ENCODE results near the gene NCAPD2. TPM values are rescaled to one million over a fixed set of nuclear protein-coding genes. Genes with fewer than 3 reads are reported as not detected.

Gene NCAPD2
- total and polyA plus RNA-seq, 2 donors: 18.8 to 69.6 TPM

DNA sequence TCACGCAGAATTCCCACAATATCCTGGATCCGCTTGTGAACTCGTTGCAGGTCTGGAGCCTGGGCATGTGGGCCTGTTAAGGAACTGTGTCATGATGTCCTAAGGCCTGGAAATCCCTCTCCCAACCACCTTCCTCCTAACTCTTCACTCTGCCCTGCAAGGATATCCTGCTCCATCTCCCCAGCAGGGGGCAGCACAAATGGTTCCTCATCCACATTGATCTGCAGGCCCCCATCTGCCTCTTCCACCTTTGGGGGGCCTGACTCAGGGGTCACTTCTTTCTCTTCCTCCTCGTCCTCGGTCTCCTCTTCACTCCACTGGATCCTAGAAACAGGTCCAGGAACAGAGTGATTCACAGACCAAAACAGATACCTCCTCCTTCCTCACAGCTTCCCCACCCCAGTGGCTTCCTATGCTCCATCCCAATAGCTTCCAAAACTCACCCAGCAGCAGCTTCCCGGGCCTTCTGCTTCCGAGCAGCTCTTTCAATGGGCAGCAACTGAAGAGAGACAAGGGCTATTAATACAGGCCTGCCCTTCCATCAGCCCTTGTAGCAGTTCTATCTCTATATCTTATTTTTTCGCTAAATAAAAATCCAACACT, 69.6 kb downstream of the NCAPD2 start:
- peak in 3 of 9 donors; percentile 50 to 73 (median 66) for DNase-seq (ENCODE audit: low read depth in 6 of 9, low spot score in 9 of 9)
- H3K27ac ChIP-seq (ENCODE audit: low read depth in 1 of 2, low read length in 1 of 2): no peak overlapping the region
- H3K9me3 ChIP-seq (ENCODE audit: control insufficient read depth in 2 of 2, insufficient read depth in 1 of 2, low read length in 1 of 2): no peaks in the 10 kb centered on the region
- WGBS: 89% methylated on average over 8 of the region's 8 CpGs
- H3K4me1 ChIP-seq (ENCODE audit: control insufficient read depth in 2 of 2, insufficient read depth in 2 of 2, low read length in 2 of 2): peaks cover 0 to 9% of the 10 kb centered on the region in 2 donors
- no peak overlapping the region for H3K4me3 ChIP-seq (ENCODE audit: low read length in 2 of 2)
- no peaks in the 10 kb centered on the region for H3K27me3 ChIP-seq (ENCODE audit: control insufficient read depth in 2 of 2, insufficient read depth in 1 of 2, low read length in 1 of 2)
- peaks cover 54 to 69% of the 10 kb centered on the region in 2 donors for H3K36me3 ChIP-seq (ENCODE audit: control insufficient read depth in 2 of 2, insufficient read depth in 2 of 2, low read length in 1 of 2)

DNA sequence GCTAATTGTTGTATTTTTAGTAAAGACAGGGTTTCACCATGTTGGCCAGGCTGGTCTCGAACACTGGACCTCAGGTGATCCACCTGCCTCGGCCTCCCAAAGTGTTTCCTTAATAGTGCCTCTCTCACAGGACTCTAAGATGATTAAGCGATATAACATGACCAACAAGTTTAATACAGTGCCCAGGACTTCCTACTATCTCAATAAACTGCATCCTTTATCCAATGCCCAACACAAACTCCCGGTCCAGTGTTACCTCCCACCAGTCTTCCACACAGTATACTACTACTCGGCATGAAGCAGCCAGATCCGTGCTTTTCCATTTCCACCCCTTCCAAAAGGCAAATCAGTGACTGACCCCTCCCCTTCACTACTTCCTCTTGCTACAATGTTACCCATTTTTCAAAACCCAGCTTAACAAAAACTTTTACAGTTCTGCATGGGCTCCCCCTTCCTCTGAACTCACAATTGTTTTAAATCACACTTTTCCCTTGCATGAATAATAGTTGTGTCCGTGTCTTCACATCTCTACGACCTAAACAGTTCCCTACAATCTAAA, 73.3 kb downstream of the NCAPD2 start:
- H3K9me3 ChIP-seq (ENCODE audit: control insufficient read depth in 2 of 2, insufficient read depth in 1 of 2, low read length in 1 of 2): no peaks in the 10 kb centered on the region
- H3K27ac ChIP-seq (ENCODE audit: low read depth in 1 of 2, low read length in 1 of 2): no peak overlapping the region
- WGBS: 51% methylated on average over 8 of the region's 8 CpGs
- H3K36me3 ChIP-seq (ENCODE audit: control insufficient read depth in 2 of 2, insufficient read depth in 2 of 2, low read length in 1 of 2): peaks cover 43 to 67% of the 10 kb centered on the region in 2 donors
- H3K4me3 ChIP-seq (ENCODE audit: low read length in 2 of 2): peak overlapping the region; percentile 63 to 98
- DNase-seq (ENCODE audit: low read depth in 6 of 9, low spot score in 9 of 9): no peak
- H3K4me1 ChIP-seq (ENCODE audit: control insufficient read depth in 2 of 2, insufficient read depth in 2 of 2, low read length in 2 of 2): peaks cover 0 to 10% of the 10 kb centered on the region in 2 donors
- H3K27me3 ChIP-seq (ENCODE audit: control insufficient read depth in 2 of 2, insufficient read depth in 1 of 2, low read length in 1 of 2): no peaks in the 10 kb centered on the region

- no peak overlapping the region for H3K4me3 ChIP-seq (ENCODE audit: low read length in 2 of 2)
- WGBS: 96% methylated on average over 12 of the region's 12 CpGs
- H3K36me3 ChIP-seq (ENCODE audit: control insufficient read depth in 2 of 2, insufficient read depth in 2 of 2, low read length in 1 of 2): peaks cover 41 to 69% of the 10 kb centered on the region in 2 donors
- H3K27me3 ChIP-seq (ENCODE audit: control insufficient read depth in 2 of 2, insufficient read depth in 1 of 2, low read length in 1 of 2): no peaks in the 10 kb centered on the region
- H3K9me3 ChIP-seq (ENCODE audit: control insufficient read depth in 2 of 2, insufficient read depth in 1 of 2, low read length in 1 of 2): no peaks in the 10 kb centered on the region
- no peak overlapping the region for H3K27ac ChIP-seq (ENCODE audit: low read depth in 1 of 2, low read length in 1 of 2)
- H3K4me1 ChIP-seq (ENCODE audit: control insufficient read depth in 2 of 2, insufficient read depth in 2 of 2, low read length in 2 of 2): peaks cover 0 to 10% of the 10 kb centered on the region in 2 donors
- no peak for DNase-seq (ENCODE audit: low read depth in 6 of 9, low spot score in 9 of 9)
These were observed 75.4 kb downstream of the NCAPD2 start for GRCh38 chr12:6569312-6569711.

DNA sequence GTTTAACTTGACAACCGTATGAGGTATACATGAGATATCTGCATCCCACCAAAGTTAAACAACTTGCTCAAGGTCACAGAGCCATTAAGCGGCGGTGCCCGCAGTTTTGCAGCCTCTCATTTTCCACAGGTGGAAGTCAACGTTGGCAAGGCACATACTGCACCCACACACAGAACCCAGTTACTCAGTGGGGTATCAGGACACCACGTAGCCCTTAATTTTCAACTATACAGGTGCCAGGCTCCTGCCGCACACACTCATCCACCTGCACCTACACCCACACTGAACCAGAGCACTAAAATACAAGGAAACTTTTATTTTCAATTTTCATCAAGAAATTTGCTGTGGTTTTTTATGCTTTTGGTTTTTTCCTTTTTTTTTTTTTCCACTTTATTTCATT, 75.9 kb downstream of the NCAPD2 start:
- DNase-seq (ENCODE audit: low read depth in 6 of 9, low spot score in 9 of 9): no peak
- H3K4me3 ChIP-seq (ENCODE audit: low read length in 2 of 2): no peak overlapping the region
- 97% methylated on average over 7 of the region's 7 CpGs for WGBS
- H3K4me1 ChIP-seq (ENCODE audit: control insufficient read depth in 2 of 2, insufficient read depth in 2 of 2, low read length in 2 of 2): peaks cover 0 to 10% of the 10 kb centered on the region in 2 donors
- H3K36me3 ChIP-seq (ENCODE audit: control insufficient read depth in 2 of 2, insufficient read depth in 2 of 2, low read length in 1 of 2): peaks cover 46 to 72% of the 10 kb centered on the region in 2 donors
- no peak overlapping the region for H3K27ac ChIP-seq (ENCODE audit: low read depth in 1 of 2, low read length in 1 of 2)
- H3K9me3 ChIP-seq (ENCODE audit: control insufficient read depth in 2 of 2, insufficient read depth in 1 of 2, low read length in 1 of 2): no peaks in the 10 kb centered on the region
- no peaks in the 10 kb centered on the region for H3K27me3 ChIP-seq (ENCODE audit: control insufficient read depth in 2 of 2, insufficient read depth in 1 of 2, low read length in 1 of 2)

DNA sequence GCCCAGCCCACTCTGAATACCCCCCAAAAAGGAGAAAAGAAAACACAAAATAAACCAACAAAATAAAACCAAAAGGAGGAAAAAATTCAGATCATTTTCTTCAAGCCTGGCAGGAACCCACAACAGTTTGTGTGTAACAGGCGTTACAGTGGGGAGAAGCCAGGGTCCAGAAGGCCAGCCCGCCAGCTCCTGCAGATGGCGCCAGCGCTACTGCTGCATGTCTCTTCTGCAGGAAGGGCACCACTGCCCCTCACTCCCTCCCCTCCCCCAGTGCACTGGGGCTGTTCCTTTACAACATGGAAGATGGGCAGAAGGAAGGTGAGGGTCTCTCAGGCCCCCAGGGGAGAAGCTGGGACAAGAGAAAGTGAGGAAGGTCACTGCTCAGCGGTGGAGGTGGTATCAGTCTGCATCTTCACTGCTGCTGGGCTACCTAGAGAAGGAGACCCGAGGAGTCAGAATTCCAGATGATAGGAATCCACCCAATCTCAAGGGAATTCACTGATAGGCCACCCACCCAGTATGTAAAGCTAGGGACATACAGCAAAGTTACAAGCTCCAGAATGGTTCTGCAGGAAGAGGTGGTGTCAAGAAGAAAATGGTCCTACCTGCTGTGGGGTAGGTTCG, 76.5 kb downstream of the NCAPD2 start:
- peaks cover 52 to 73% of the 10 kb centered on the region in 2 donors for H3K36me3 ChIP-seq (ENCODE audit: control insufficient read depth in 2 of 2, insufficient read depth in 2 of 2, low read length in 1 of 2)
- H3K4me3 ChIP-seq (ENCODE audit: low read length in 2 of 2): no peak overlapping the region
- WGBS: 90% methylated on average over 7 of the region's 7 CpGs
- DNase-seq (ENCODE audit: low read depth in 6 of 9, low spot score in 9 of 9): peak in 5 of 9 donors; percentile 24 to 62 (median 49)
- H3K4me1 ChIP-seq (ENCODE audit: control insufficient read depth in 2 of 2, insufficient read depth in 2 of 2, low read length in 2 of 2): peaks cover 0 to 10% of the 10 kb centered on the region in 2 donors
- H3K9me3 ChIP-seq (ENCODE audit: control insufficient read depth in 2 of 2, insufficient read depth in 1 of 2, low read length in 1 of 2): no peaks in the 10 kb centered on the region
- H3K27me3 ChIP-seq (ENCODE audit: control insufficient read depth in 2 of 2, insufficient read depth in 1 of 2, low read length in 1 of 2): no peaks in the 10 kb centered on the region
- H3K27ac ChIP-seq (ENCODE audit: low read depth in 1 of 2, low read length in 1 of 2): peak overlapping the region in 1 of 2 donors; percentile 8

- Histone ChIP-seq H3K27ac (ENCODE audit: low read depth in 1 of 2, low read length in 1 of 2) (no peak overlapping the region), H3K4me3 (ENCODE audit: low read length in 2 of 2) (no peak overlapping the region), H3K36me3 (ENCODE audit: control insufficient read depth in 2 of 2, insufficient read depth in 2 of 2, low read length in 1 of 2) (peaks cover 68 to 86% of the 10 kb centered on the region in 2 donors), H3K4me1 (ENCODE audit: control insufficient read depth in 2 of 2, insufficient read depth in 2 of 2, low read length in 2 of 2) (peaks cover 0 to 4% of the 10 kb centered on the region in 2 donors), H3K9me3 (ENCODE audit: control insufficient read depth in 2 of 2, insufficient read depth in 1 of 2, low read length in 1 of 2) (no peaks in the 10 kb centered on the region), H3K27me3 (ENCODE audit: control insufficient read depth in 2 of 2, insufficient read depth in 1 of 2, low read length in 1 of 2) (no peaks in the 10 kb centered on the region)
- 98% methylated on average over 8 of the region's 8 CpGs for WGBS
- no peak for DNase-seq (ENCODE audit: low read depth in 6 of 9, low spot score in 9 of 9)
These were observed 79.1 kb downstream of the NCAPD2 start for GRCh38 chr12:6573001-6573400.

GRCh38 chr12:6574576-6575295, 80.8 kb downstream of the NCAPD2 start:
- Histone ChIP-seq H3K4me1 (ENCODE audit: control insufficient read depth in 2 of 2, insufficient read depth in 2 of 2, low read length in 2 of 2) (no peaks in the 10 kb centered on the region), H3K27ac (ENCODE audit: low read depth in 1 of 2, low read length in 1 of 2) (no peak overlapping the region), H3K36me3 (ENCODE audit: control insufficient read depth in 2 of 2, insufficient read depth in 2 of 2, low read length in 1 of 2) (peaks cover 78 to 90% of the 10 kb centered on the region in 2 donors), H3K4me3 (ENCODE audit: low read length in 2 of 2) (no peak overlapping the region), H3K9me3 (ENCODE audit: control insufficient read depth in 2 of 2, insufficient read depth in 1 of 2, low read length in 1 of 2) (no peaks in the 10 kb centered on the region), H3K27me3 (ENCODE audit: control insufficient read depth in 2 of 2, insufficient read depth in 1 of 2, low read length in 1 of 2) (no peaks in the 10 kb centered on the region)
- 97% methylated on average over 4 of the region's 4 CpGs for WGBS
- no peak for DNase-seq (ENCODE audit: low read depth in 6 of 9, low spot score in 9 of 9)

GRCh38 chr12:6575648-6576047, 81.7 kb downstream of the NCAPD2 start:
- Histone ChIP-seq H3K4me1 (ENCODE audit: control insufficient read depth in 2 of 2, insufficient read depth in 2 of 2, low read length in 2 of 2) (no peaks in the 10 kb centered on the region), H3K36me3 (ENCODE audit: control insufficient read depth in 2 of 2, insufficient read depth in 2 of 2, low read length in 1 of 2) (peaks cover 80 to 88% of the 10 kb centered on the region in 2 donors), H3K27ac (ENCODE audit: low read depth in 1 of 2, low read length in 1 of 2) (no peak overlapping the region), H3K27me3 (ENCODE audit: control insufficient read depth in 2 of 2, insufficient read depth in 1 of 2, low read length in 1 of 2) (no peaks in the 10 kb centered on the region), H3K9me3 (ENCODE audit: control insufficient read depth in 2 of 2, insufficient read depth in 1 of 2, low read length in 1 of 2) (no peaks in the 10 kb centered on the region), H3K4me3 (ENCODE audit: low read length in 2 of 2) (no peak overlapping the region)
- DNase-seq (ENCODE audit: low read depth in 6 of 9, low spot score in 9 of 9): no peak
- WGBS: 97% methylated on average over 8 of the region's 8 CpGs

Data from thymus (tissue), 11 donors.